HG03135 (cell line): ENCODE measurements around the gene GRB10.

Experiments used
- ATAC-seq: cut with Tn5 transposase; IDR thresholded peaks from one replicate; pipeline ENCODE4 v1.9.1; 2021; ENCODE audit warnings: mild to moderate bottlenecking, moderate library complexity; ENCODE audit not compliant: unreplicated experiment

Gene GRB10

GRCh38 chr7:50615519-50616080 lies 167.1 kb downstream of the GRB10 start:
- no peak for ATAC-seq

DNA sequence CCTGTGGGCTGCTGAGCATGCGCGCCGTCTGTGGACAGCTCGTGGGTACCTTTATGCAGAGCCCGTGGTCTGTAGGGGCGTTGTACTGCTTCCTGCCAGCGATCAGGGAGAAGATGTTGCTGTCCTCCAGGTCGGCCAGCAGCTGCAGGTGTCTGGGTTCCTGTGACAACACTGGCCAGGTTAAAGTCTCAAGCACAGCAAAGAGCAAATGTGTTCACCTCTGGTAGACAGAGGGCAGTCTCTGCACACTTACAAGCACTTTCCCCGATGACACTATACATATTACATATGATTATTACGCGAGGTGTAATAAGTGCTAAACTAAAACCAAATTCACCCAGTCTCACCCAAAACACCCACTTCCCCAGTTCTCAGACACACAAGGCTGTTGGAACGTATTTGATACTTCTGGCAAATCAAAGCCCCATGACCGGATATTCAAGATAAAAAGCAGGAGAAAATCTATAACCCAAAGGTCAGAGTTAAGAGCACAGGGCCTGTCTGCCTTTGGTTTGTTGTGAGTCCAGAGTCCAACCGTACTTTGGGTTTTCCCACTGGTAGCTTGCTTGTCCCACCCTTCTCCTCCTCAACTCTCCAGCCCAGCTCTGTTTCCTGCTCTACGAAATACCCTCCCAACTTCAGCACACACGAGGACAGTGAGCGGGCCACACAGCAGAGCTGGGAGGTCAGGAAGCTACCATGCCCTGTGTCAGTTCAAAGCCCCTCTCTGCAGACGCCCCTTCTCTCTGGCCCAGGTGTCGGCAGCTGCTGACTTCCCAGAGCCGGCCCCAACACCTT lies 167.8 kb downstream of the GRB10 start:
- no peak for ATAC-seq

- ATAC-seq = no peak
Observed at GRCh38 chr7:50613473-50613872, 169.2 kb downstream of the GRB10 start.

DNA sequence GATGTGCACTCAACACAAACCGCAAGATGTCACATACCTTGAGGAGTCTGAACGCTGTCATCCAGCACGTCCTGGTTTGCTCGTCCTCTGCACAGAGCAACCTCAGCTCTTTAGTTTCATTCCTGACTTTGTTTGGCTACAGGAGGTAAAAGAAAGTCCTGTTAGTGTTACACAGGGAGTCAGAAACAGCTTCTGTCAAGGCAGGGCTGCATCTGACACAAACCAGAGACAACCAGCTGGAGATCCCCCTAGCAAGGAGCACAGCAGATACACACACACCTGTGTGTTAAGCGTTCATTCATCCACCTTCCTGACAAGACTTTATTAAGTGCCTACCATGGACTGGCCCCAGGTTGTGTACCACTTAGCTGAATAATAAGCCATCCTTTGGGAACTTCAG lies 170.0 kb downstream of the GRB10 start:
- no peak for ATAC-seq

DNA sequence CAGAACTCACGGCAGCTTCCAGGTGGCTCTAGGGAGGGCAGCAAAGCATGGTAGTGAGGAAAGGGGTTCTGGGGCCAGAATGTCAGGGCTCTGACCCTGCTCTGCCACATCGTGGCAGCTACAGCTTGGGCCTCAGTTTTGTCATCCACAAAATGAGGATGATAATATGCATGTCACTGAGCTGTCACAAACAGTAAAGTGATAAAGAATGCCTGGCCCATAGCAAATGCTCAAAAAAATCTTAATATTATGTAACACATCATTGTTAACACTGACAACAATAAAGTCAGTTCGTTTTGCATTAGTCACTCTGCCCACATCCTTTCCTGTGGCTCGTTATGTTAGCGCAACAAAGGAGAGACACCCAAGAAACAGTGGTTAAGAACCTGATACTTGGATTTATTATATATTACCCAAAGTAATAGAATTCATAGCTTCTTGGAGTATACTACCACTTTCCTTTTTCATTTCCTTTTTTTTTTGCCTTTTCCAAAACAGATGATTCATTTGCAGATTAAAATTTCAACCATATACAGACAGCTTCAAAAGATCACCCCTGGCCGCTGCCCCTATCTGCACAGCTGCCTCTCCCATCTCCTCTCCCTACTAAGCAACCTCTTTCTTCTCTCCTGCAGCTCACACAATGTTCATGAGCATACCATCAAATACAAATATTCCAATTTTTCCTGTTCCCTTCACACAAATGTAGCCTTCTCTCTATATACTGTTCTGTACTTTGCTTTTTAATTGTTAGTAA lies 172.0 kb downstream of the GRB10 start:
- no peak for ATAC-seq

- no peak for ATAC-seq
Observed at GRCh38 chr7:50608196-50608906, 174.3 kb downstream of the GRB10 start.

- ATAC-seq = no peak
Observed at GRCh38 chr7:50607524-50608125, 175.1 kb downstream of the GRB10 start.

DNA sequence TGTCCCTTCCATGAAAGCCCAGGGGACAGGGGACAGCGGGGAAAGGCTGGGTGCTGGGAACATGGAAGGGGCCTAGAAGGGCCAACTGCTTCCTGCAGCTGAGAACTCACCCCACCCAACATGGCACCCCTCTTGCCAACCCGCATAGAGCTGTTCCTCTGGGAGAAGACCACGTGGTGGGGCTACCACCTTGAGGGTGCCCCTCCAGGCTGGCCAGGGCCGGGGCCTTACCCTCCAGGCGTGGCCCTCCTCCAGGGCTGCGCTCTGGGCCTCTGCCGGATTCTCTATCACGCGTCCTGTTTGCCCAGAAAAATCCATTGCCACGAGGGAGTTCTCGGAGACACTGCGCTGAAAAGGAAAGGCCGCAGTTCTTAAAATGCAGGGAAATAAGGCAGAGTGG lies 177.6 kb downstream of the GRB10 start:
- ATAC-seq = no peak

- no peak for ATAC-seq
Observed at GRCh38 chr7:50603287-50603686, 179.4 kb downstream of the GRB10 start.

GRCh38 chr7:50599385-50599784 lies 183.3 kb downstream of the GRB10 start:
- ATAC-seq = no peak

GRCh38 chr7:50598460-50599343 lies 184.0 kb downstream of the GRB10 start:
- no peak for ATAC-seq

GRCh38 chr7:50596484-50596883 lies 186.2 kb downstream of the GRB10 start:
- no peak for ATAC-seq

DNA sequence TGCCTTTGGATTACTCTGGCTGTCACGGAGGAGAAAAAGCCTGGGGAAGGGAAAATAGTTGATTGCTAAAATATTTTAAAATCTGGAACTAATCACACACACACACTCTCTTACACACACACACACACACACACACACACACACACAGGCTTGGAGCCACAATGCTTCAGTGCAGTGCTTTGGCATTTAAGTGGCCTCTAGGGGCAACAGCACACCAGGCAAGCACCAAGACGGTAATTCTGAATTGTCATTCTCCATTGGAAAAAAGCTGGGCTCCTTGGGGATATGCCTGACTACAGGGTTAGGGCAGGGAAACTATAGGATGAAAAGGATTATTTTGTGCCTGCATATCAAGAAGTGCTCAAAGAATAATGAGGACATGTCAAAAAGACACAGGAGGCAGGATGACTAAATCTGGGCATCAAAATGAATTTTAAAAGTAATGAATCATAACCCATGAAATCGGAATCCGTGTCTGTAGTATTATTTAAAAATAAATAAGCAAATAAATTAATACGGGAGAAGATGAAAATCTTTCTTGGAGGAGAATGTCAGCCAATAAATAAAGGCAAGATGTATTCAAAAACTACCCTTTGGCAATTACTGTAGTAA lies 187.1 kb downstream of the GRB10 start:
- ATAC-seq = peak; percentile 18

DNA sequence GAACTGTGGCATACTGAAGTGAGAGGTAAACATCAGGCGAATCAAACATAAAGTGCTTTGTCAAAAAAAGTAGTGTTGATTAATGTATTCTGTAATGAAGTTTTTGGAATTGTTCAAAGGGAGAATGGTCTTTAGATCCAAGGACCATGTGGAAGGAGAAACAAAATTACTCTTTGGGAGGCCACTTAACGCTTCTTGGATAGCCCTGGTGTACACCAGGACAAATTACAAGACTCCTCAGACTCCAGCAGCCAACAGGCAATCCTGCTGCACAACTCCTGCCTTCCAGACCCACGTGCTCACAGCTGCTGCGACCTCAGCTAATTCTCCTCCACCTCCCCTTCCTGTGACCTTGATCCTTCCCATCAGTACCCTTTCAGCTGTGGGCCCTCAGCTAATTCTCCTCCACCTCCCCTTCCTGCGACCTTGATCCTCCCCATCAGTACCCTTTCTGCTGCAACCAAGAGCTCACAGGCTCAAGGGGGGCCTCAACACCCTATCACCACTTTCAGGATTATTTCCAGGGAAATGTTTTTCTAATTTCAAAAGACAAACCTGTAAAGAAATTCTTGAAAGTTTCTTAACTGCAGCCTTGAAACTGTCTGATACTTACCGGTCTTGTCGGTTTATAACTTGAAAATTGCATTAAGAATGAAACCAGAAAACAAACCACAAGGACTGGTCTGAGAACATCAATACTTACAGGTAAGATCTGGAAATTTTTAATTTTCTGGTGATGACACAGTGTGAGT lies 187.8 kb downstream of the GRB10 start:
- ATAC-seq = peak; percentile 46

GRCh38 chr7:50594136-50594535 lies 188.6 kb downstream of the GRB10 start:
- ATAC-seq = no peak

GRCh38 chr7:50592940-50593339 lies 189.8 kb downstream of the GRB10 start:
- ATAC-seq = no peak

DNA sequence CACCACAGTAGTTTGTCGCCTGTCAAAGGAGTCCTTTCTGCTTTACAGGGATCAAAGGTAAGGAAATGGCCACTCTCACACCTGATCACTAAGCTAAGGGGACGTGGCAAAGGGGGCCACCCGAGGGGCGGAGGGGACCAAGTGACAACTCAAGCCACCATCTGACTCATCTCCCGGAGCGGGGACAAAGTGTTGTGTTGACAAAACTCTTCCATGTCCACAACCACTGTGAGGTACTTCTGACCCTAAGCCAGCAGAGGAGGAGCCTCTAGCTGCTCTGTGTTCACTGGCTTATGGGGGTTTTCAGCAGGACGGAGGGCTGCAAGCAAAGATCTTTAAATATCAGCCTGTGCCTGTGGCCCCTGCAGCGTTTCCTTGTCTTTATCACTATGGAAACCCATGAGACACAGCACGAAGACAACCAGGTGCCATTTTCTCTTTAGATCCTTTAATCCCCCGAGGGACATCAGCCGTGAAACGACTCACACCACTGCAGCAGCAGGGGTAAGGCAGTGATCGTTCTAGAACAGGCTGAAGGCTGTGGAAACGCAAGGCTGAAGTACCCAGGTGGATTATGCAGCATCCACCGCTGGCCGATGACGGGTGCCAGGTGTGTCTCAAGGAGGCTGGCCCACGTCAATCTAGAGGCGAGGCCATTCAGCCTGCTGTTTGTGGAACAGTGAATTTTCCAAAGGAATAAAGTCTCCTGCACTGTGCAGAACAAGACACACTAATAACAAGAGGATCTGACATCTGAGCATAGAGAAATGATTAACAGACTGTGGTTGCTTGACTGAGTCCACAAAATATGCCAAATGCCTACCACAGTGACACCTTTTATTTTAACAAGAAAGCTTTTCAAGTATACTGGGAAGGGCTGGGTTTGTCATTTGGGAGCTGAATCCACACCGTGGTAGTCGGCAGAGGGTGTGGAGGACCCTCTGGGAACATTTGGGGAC lies 190.9 kb downstream of the GRB10 start:
- peak; percentile 55 for ATAC-seq

DNA sequence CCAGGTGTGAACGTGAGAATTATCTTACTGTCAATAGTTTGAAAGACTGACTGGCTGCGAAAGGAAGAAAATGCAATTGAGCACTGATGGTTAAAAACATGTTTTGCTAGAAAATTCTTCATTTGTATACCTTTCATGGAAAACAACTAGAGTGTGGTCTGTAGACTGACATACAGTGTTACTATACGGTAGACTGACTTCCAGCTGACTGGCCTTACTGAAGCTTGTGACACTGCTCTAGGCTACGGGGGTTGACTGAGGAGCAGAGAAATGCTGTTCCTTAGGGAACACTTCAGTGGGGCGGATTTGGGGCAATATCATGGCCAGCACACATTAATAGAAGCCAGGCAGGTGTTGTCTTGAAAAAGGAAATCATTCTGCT lies 191.6 kb downstream of the GRB10 start:
- ATAC-seq = no peak
